ENCODE results near the gene CAPN15.

DNA sequence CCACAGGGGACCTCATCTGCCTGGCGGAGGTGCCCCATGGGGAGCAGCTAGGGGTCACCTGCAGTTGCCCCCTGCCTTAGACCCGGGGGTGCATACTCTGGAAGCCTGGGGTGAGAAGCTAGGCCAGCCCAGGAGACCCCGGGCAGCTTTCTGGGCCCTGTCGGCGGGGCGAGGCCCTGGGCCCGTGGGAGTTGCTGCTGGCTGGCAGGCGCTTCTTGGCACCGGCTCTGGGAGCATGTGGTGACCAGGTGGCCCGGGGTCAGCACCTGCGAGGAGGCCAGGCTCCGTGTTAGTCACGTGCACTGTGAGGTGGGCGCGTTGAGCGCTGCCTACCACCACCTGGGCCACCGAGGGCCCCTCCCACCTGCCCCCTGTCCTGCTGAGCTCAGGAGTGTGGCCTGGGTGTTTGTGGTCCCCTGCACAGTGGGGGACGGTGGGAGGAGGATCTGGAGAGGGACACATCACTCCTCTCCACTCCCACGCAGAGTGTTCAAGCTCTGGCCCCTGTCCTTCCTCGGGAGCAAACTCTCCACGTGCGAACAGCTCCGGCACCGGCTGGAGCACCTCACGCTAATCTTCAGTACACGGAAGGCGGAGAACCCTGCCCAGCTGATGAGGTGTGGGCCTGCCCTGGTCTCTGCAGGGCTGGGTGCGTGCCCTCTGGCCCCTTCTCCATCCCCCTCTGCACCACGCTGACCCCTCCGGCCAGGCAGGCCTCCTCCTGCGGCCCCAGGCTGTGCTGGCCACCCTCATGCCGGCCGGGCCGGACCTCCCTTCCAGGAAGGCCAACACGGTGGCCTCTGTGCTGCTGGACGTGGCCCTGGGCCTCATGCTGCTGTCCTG is 48.1 kb downstream of the CAPN15 start:
- TF ChIP-seq MAFK (IDR thresholded peaks at IDR 0.05; ENCODE audit: low read depth, low read length), result no peak
- TF ChIP-seq, protein P1, sequence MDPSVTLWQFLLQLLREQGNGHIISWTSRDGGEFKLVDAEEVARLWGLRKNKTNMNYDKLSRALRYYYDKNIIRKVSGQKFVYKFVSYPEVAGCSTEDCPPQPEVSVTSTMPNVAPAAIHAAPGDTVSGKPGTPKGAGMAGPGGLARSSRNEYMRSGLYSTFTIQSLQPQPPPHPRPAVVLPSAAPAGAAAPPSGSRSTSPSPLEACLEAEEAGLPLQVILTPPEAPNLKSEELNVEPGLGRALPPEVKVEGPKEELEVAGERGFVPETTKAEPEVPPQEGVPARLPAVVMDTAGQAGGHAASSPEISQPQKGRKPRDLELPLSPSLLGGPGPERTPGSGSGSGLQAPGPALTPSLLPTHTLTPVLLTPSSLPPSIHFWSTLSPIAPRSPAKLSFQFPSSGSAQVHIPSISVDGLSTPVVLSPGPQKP (IDR thresholded peaks at IDR 0.05; ENCODE audit: borderline replicate concordance, low read depth, low read length), result no peak

All from IMR-90 (cell line).